Muscle of back (tissue), 11 donors: Measurements from ENCODE around the gene NTF3. TPM values are rescaled to one million over a fixed set of nuclear protein-coding genes. Genes with fewer than 3 reads are reported as not detected.
A peak's percentile ranks its signal among the peaks of the same experiment; 100 is the strongest.

Source experiments
- DNase-seq, 3 donors: peaks; one replicate each; pipeline versions ENCODE4 v3.0.0 to v3.0.0-alpha.2; 2013
- polyA plus RNA-seq, 10 donors: library from polyadenylated mRNA; unstranded; fragments of 120-200 nt; gene quantifications; one replicate each; pipeline ENCODE4 v1.2.1, GENCODE V29; 2013; ENCODE audit not compliant: insufficient read length in 10 of 10

NTF3 gene
- polyA plus RNA-seq, 10 donors, result 1.9 to 4.9 (median 2.7) TPM

DNA sequence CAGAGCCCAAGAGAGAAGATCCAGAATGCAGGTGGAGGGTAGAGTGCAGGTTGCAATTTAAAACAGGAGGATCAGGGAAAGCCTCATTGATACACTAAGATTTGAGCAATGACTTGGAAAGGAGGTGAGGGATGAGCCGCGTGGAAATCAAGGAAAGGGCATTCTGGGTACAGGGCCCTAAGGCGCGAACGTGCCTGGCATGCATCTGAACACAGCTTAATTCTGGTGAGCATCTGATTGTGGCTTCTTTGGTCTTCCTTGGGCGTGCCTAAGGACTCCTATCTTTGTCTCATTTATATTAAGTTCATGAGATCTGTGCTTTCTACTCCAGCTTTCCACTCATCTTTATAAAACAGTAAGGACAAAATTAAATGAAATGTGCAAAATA is 79.3 kb downstream of the NTF3 start:
- no peak for DNase-seq

GRCh38 chr12:5511644-5512600 is 80.0 kb downstream of the NTF3 start:
- DNase-seq, result peak in 2 of 3 donors; percentile 36 to 73

GRCh38 chr12:5512601-5512970 is 80.7 kb downstream of the NTF3 start:
- peak in 1 of 3 donors; percentile 32 for DNase-seq

GRCh38 chr12:5513406-5513805 is 81.5 kb downstream of the NTF3 start:
- no peak for DNase-seq

- DNase-seq, result no peak
Observed at GRCh38 chr12:5514016-5514415, 82.1 kb downstream of the NTF3 start.

DNA sequence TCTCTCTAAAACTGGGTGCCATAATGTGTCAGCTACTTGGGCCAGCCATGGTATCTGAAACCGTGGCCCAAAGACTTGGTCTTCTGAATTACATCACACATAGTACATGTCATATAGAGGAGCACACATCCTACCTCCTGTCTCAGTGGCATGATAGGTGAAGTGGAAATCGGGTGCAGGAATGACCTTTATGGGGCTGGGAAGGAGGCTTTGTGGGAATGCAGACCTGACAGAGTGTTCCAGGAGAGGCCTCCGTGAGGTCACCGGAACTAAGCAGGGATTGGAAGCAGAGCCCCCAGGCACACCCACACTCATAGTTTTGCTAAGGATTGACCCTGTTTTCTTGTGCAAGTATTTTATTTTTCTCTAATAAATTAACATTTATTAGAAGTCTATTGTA is 82.6 kb downstream of the NTF3 start:
- DNase-seq, result no peak

GRCh38 chr12:5515458-5515857 is 83.5 kb downstream of the NTF3 start:
- DNase-seq, result no peak

GRCh38 chr12:5516371-5517241 is 84.7 kb downstream of the NTF3 start:
- DNase-seq, result no peak

- DNase-seq, result no peak
Observed at GRCh38 chr12:5518584-5519365, 86.9 kb downstream of the NTF3 start.

GRCh38 chr12:5520037-5520436 is 88.1 kb downstream of the NTF3 start:
- no peak for DNase-seq

GRCh38 chr12:5520831-5521230 is 88.9 kb downstream of the NTF3 start:
- DNase-seq, result no peak

- no peak for DNase-seq
Observed at GRCh38 chr12:5521456-5522325, 89.8 kb downstream of the NTF3 start.

DNA sequence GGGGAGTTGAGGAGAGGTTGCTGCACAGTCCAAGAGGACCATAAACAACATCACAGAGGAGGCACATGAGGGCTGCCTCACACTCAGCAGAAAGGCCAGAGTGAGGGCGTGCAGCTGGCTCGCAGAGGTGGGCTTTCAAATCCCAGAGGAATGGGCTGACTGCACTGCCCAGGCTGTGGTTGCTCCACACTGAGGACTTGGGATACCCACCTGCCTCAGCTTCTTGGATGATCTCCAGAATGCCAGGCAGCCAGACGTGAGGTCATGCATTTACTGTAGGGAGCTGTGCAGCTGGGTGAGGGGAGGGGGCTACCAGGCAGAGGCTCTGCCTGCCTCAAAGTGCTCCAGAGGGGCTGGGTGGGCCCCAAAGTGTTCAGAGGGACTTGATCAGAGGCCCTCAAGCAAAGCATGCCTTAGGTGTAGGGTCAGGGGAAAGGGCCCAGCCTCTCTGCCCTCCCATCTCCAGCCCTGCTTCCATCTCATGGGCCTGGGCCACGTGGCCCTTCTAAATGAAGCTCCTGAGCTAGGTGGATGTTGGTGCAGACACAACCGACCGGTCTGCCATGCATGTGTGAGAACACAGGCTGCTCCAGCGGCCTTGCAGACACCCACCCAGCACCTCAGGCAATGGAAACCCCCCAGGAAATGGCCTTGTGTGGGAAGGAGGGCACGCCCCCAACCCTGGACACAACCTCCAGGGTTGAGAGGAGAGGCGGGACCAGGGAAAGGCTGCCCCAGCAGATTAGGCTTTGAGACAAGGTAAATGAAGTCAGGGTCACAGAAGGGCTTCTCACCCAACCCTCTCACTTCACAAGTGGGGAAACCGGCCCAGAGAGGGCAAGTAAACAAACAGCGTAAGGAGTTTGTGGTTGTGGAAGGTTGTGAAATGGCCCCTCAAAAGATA is 90.8 kb downstream of the NTF3 start:
- DNase-seq, result peak in 1 of 3 donors; percentile 21

GRCh38 chr12:5523396-5524115 is 91.6 kb downstream of the NTF3 start:
- DNase-seq, result no peak

- no peak for DNase-seq
Observed at GRCh38 chr12:5524116-5524768, 92.3 kb downstream of the NTF3 start.

DNA sequence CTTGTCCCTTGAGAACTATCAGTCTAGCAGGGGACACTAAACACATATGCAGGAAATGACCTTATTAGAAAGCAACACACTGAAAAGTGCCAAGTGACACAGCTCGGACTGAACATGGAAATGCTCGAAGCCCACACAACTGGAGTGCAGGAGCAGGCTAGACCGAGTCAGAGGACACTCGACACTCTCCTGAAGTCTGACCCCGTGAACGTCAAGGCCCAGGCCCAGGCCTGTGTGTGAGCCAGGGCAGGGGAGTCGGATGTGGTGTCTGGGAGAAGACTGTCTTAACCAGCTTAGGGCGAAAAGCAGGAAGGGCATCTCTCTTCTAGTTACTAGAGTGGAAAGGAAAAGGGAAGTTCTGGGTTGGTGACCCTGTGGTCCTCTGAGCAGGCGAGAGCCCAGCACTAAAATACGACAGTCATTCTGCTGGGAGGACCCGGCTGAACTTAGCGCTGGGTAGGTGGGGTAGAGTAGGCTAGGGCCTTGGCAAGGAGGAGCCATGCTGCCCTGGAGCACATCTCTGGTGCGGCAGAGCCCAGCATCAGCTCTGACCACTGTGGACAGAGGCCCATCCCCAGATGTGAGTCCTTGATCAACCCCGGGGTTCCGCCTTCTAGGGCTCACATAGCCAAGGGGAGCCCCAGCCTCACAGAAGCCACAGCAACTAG is 93.0 kb downstream of the NTF3 start:
- no peak for DNase-seq

DNA sequence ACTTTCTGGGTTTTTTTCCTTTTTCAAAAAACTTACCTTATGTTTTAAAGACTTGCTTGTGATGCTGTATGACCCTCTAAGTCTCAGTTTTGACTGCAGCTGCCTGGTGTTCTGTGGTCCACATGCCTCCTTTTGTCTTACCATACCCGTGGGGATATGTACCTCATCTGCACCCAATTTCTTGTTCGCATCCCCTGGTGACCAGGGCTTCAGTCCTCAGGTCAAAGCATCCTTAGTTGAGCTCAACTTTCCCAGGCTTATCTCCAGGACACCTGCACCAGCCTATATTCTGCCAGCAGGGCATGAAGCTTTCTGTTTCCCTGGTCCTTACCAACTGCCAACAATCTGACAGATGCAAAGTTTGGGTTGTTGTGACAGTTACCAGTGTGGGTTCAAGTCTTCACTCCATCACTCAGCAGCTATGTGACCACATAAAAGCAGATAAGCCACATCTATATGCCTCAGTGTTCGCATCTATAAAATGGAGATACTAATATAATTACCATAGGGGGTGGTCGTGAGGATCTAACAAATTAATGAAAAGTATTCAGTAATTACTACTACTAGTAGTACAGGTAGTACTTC is 94.0 kb downstream of the NTF3 start:
- DNase-seq, result no peak

- no peak for DNase-seq
Observed at GRCh38 chr12:5533368-5533767, 101.5 kb downstream of the NTF3 start.
